GM12892 (cell line): ENCODE data around the gene INTS2. TPM values are rescaled to one million over a fixed set of nuclear protein-coding genes. Genes with fewer than 3 reads are reported as not detected.

Source experiments
- DNase-seq: peaks from one replicate; pipeline ENCODE4 v3.0.0; 2011; ENCODE audit not compliant: insufficient read length
- FAIRE-seq: peaks from 2 replicates; lab custom pipeline; 2011; peaks lifted over from hg19 to GRCh38; lab: Jason Lieb, UNC
- POLR2A ChIP-seq: IDR thresholded peaks from 2 replicates; pipeline ENCODE4 v1.6.1; 2011; ENCODE audit warnings: low read depth, low read length, control low read depth
- POLR2AphosphoS5 ChIP-seq: IDR thresholded peaks from 2 replicates; pipeline ENCODE4 v1.6.1; 2011; ENCODE audit warnings: low read depth, low read length, control low read depth
- TAF1 ChIP-seq: IDR thresholded peaks from 2 replicates; pipeline ENCODE4 v1.6.1; 2011; ENCODE audit warnings: low read depth, mild to moderate bottlenecking, control low read depth, low read length, borderline replicate concordance
- polyA plus RNA-seq: library from polyadenylated mRNA; unstranded; fragments of >200 nt; gene quantifications from one replicate; pipeline ENCODE4 v1.2.1, GENCODE V29; 2012; ENCODE audit warnings: missing spikeins, inconsistent platforms; ENCODE audit not compliant: missing spikeins

Gene INTS2
- polyA plus RNA-seq = 13.4 TPM

GRCh38 chr17:61927208-61928100 lies at the start of gene INTS2:
INTS2 (minus strand) TSS chr17:61927982; CDS start chr17:61926644, 1,338 bp downstream.
- FAIRE-seq = peak; percentile 77

GRCh38 chr17:61974115-61974514 lies 46.3 kb upstream of the INTS2 start:
- DNase-seq (no peak), FAIRE-seq (no peak)
- TF ChIP-seq TAF1 (no peak), POLR2AphosphoS5 (no peak), POLR2A (no peak)

More at GRCh38 chr17:61927208-61928100, at the start of gene INTS2:
- TF ChIP-seq TAF1 = peak; percentile 88
- TF ChIP-seq POLR2A = peak; percentile 97
- TF ChIP-seq POLR2AphosphoS5 = peak; percentile 98
- peak; percentile 84 for DNase-seq

GRCh38 chr17:61972311-61972710 lies 44.5 kb upstream of the INTS2 start:
- TF ChIP-seq TAF1 (no peak), POLR2A (no peak), POLR2AphosphoS5 (no peak)
- no peak for FAIRE-seq
- no peak for DNase-seq

- no peak for TF ChIP-seq TAF1
- TF ChIP-seq POLR2AphosphoS5 = no peak
- no peak for TF ChIP-seq POLR2A
- FAIRE-seq = no peak
Measured at GRCh38 chr17:61970030-61970429, 42.2 kb upstream of the INTS2 start.

GRCh38 chr17:61968757-61969156 lies 41.0 kb upstream of the INTS2 start:
- DNase-seq (no peak), FAIRE-seq (no peak)
- TF ChIP-seq TAF1 = no peak
- no peak for TF ChIP-seq POLR2AphosphoS5
- TF ChIP-seq POLR2A = no peak

More at GRCh38 chr17:61970030-61970429, 42.2 kb upstream of the INTS2 start:
- no peak for DNase-seq

GRCh38 chr17:61967729-61968128 lies 39.9 kb upstream of the INTS2 start:
- FAIRE-seq = no peak
- no peak for DNase-seq
- TF ChIP-seq POLR2AphosphoS5 (no peak), POLR2A (no peak), TAF1 (no peak)

GRCh38 chr17:61966191-61966590 lies 38.4 kb upstream of the INTS2 start:
- DNase-seq (no peak), FAIRE-seq (no peak)
- TF ChIP-seq TAF1 = no peak
- TF ChIP-seq POLR2A = no peak
- no peak for TF ChIP-seq POLR2AphosphoS5

- TF ChIP-seq POLR2AphosphoS5 (no peak), POLR2A (no peak), TAF1 (no peak)
- FAIRE-seq = no peak
Measured at GRCh38 chr17:61955619-61956018, 27.8 kb upstream of the INTS2 start.

GRCh38 chr17:61947367-61948078 lies 19.7 kb upstream of the INTS2 start:
- no peak for FAIRE-seq
- no peak for DNase-seq

More at GRCh38 chr17:61955619-61956018, 27.8 kb upstream of the INTS2 start:
- no peak for DNase-seq

GRCh38 chr17:61946359-61946758 lies 18.6 kb upstream of the INTS2 start:
- no peak for TF ChIP-seq POLR2AphosphoS5
- no peak for TF ChIP-seq TAF1
- TF ChIP-seq POLR2A = no peak
- FAIRE-seq (no peak), DNase-seq (no peak)

More at GRCh38 chr17:61947367-61948078, 19.7 kb upstream of the INTS2 start:
- TF ChIP-seq TAF1 = no peak
- TF ChIP-seq POLR2A = no peak
- no peak for TF ChIP-seq POLR2AphosphoS5

- DNase-seq = no peak
- FAIRE-seq = no peak
- TF ChIP-seq TAF1 = no peak
- TF ChIP-seq POLR2A = no peak
- no peak for TF ChIP-seq POLR2AphosphoS5
Measured at GRCh38 chr17:61943117-61943516, 15.3 kb upstream of the INTS2 start.
